ENCODE data around the gene SYNPO. TPM values are rescaled to one million over a fixed set of nuclear protein-coding genes. Genes with fewer than 3 reads are reported as not detected.

The SYNPO gene
- total and polyA plus RNA-seq, 2 donors from 2014 or later: 46.3 to 87.6 TPM

- H3K4me1 ChIP-seq (ENCODE audit: control insufficient read depth in 2 of 3, insufficient read depth in 2 of 3, low read depth in 1 of 3, low read length in 3 of 3): peaks cover 0 to 24% (median 3%) of the 10 kb centered on the region in 3 donors
- H3K27me3 ChIP-seq (ENCODE audit: control insufficient read depth, insufficient read depth, low read length): no peaks in the 10 kb centered on the region
- DNase-seq: peak in 1 of 5 donors; percentile 26
- no peaks in the 10 kb centered on the region for H3K36me3 ChIP-seq (ENCODE audit: control insufficient read depth in 2 of 3, insufficient read depth in 3 of 3, low read length in 3 of 3)
- FAIRE-seq: no peak
- peak overlapping the region in 1 of 2 donors; percentile 8 for H3K27ac ChIP-seq (ENCODE audit: low read depth in 2 of 2, low read length in 2 of 2)
- TF ChIP-seq, protein P1, sequence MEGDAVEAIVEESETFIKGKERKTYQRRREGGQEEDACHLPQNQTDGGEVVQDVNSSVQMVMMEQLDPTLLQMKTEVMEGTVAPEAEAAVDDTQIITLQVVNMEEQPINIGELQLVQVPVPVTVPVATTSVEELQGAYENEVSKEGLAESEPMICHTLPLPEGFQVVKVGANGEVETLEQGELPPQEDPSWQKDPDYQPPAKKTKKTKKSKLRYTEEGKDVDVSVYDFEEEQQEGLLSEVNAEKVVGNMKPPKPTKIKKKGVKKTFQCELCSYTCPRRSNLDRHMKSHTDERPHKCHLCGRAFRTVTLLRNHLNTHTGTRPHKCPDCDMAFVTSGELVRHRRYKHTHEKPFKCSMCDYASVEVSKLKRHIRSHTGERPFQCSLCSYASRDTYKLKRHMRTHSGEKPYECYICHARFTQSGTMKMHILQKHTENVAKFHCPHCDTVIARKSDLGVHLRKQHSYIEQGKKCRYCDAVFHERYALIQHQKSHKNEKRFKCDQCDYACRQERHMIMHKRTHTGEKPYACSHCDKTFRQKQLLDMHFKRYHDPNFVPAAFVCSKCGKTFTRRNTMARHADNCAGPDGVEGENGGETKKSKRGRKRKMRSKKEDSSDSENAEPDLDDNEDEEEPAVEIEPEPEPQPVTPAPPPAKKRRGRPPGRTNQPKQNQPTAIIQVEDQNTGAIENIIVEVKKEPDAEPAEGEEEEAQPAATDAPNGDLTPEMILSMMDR (IDR thresholded peaks at IDR 0.05; ENCODE audit: borderline replicate concordance, extremely low read depth, insufficient read depth): no peak
- no peak overlapping the region for H3K4me3 ChIP-seq (ENCODE audit: low read length in 3 of 3)
- no peaks in the 10 kb centered on the region for H3K9me3 ChIP-seq (ENCODE audit: control insufficient read depth in 2 of 3, insufficient read depth in 1 of 3, low read length in 3 of 3)
- intact Hi-C loops (cut with DNase I): no loop called here
- no peak overlapping the region for H3K9ac ChIP-seq (ENCODE audit: low read length in 3 of 3)
Observed at GRCh38 chr5:150598006-150598405, 42.5 kb upstream of the SYNPO start.

- intact Hi-C loops (cut with DNase I): no loop called here
- DNase-seq (peak in 1 of 5 donors; percentile 64), FAIRE-seq (no peak)
- no peaks in the 10 kb centered on the region for H3K9me3 ChIP-seq (ENCODE audit: control insufficient read depth in 2 of 3, insufficient read depth in 1 of 3, low read length in 3 of 3)
- H3K4me1 ChIP-seq (ENCODE audit: control insufficient read depth in 2 of 3, insufficient read depth in 2 of 3, low read depth in 1 of 3, low read length in 3 of 3): peaks cover 0 to 23% (median 3%) of the 10 kb centered on the region in 3 donors
- peak overlapping the region in 1 of 2 donors; percentile 57 for H3K27ac ChIP-seq (ENCODE audit: low read depth in 2 of 2, low read length in 2 of 2)
- TF ChIP-seq, protein P1 (IDR thresholded peaks at IDR 0.05; ENCODE audit: borderline replicate concordance, extremely low read depth, insufficient read depth): no peak
- H3K4me3 ChIP-seq (ENCODE audit: low read length in 3 of 3): no peak overlapping the region
- H3K27me3 ChIP-seq (ENCODE audit: control insufficient read depth, insufficient read depth, low read length): no peaks in the 10 kb centered on the region
- H3K36me3 ChIP-seq (ENCODE audit: control insufficient read depth in 2 of 3, insufficient read depth in 3 of 3, low read length in 3 of 3): no peaks in the 10 kb centered on the region
- H3K9ac ChIP-seq (ENCODE audit: low read length in 3 of 3): no peak overlapping the region
Observed at GRCh38 chr5:150598821-150599273, 41.6 kb upstream of the SYNPO start.

GRCh38 chr5:150599281-150599680 is 41.2 kb upstream of the SYNPO start:
- DNase-seq (peak in 1 of 5 donors; percentile 49), FAIRE-seq (no peak)
- Histone ChIP-seq H3K4me3 (ENCODE audit: low read length in 3 of 3) (no peak overlapping the region), H3K9ac (ENCODE audit: low read length in 3 of 3) (peak overlapping the region in 1 of 3 donors; percentile 55), H3K9me3 (ENCODE audit: control insufficient read depth in 2 of 3, insufficient read depth in 1 of 3, low read length in 3 of 3) (no peaks in the 10 kb centered on the region), H3K27ac (ENCODE audit: low read depth in 2 of 2, low read length in 2 of 2) (peak overlapping the region; percentile 29 to 57), H3K27me3 (ENCODE audit: control insufficient read depth, insufficient read depth, low read length) (no peaks in the 10 kb centered on the region), H3K36me3 (ENCODE audit: control insufficient read depth in 2 of 3, insufficient read depth in 3 of 3, low read length in 3 of 3) (no peaks in the 10 kb centered on the region), H3K4me1 (ENCODE audit: control insufficient read depth in 2 of 3, insufficient read depth in 2 of 3, low read depth in 1 of 3, low read length in 3 of 3) (peaks cover 0 to 20% (median 3%) of the 10 kb centered on the region in 3 donors)
- intact Hi-C loops (cut with DNase I): no loop called here
- TF ChIP-seq, protein P1 (IDR thresholded peaks at IDR 0.05; ENCODE audit: borderline replicate concordance, extremely low read depth, insufficient read depth): no peak
